Inflammatory macrophage (primary cell): ENCODE measurements around the gene CD200.
"Not testable (repeated sequence)": the region's sequence is repeated elsewhere in the genome, so short reads cannot be mapped to it uniquely, and the experiment has no call there.

Experiments
- DNase-seq, 2 donors: peaks; one replicate each; pipeline ENCODE4 v3.0.0-alpha.2; 2020 to 2022

Gene CD200

DNA sequence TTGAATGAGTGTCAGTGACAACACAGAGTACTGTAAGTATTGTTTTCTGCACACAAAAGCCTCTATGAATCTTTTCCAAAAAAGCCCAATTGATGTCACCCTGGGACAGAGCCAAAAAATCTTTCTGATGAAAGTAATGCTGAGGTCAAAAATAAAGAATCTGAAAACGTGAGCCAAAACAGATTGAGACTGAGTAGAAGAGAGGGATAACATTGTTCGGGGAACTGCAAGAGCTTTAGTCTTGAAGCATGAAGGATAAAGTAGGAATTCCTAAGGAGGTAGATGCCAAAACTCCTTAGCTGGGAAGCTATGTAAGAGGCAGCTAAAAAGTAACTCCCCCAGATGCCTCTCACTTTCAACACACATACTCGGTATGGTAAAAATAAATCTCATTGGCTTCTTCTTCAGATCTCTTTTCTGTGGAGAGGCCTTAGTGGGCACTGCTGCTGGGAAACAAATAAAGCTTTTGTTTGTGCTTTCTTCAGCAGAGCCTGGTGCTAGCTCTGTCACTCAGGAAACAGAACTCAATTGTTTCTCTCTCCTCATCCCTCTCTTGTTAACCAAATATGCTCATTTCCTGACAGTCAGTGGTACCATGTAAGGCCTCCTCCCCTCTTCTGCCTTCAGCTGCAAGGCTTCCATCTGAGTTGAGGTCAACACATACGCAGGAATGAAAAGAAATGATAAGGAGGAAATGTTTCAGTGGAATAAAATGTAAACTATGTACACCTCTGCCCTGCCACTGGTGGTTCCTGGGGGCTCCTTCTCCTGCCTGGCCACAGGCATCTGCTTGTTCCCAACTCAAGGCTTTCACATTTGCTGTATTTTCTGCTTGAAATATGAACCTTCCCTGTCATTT lies 58.1 kb downstream of the CD200 start:
- DNase-seq = peak in 1 of 2 donors; percentile 1

DNA sequence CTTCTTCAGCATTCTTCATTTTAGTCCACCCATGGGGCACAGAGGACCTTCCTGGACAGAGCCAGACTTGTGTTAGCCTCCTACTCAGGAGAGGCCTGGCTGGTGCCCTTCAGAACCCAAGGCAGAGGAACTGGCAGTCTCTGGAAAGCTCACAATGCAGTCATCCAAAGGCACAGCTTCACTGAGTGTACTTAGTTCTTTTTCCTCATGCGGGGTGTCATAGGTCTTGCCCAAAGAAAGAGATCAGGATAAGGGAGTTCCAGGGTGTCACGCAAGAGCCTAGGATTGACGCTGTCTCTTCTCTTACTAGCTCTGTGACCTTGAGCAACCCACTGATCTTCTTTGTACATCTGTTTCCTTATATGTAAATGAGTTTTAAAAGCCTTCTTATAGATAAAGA lies 58.7 kb downstream of the CD200 start:
- DNase-seq = peak; percentile 13 to 46

DNA sequence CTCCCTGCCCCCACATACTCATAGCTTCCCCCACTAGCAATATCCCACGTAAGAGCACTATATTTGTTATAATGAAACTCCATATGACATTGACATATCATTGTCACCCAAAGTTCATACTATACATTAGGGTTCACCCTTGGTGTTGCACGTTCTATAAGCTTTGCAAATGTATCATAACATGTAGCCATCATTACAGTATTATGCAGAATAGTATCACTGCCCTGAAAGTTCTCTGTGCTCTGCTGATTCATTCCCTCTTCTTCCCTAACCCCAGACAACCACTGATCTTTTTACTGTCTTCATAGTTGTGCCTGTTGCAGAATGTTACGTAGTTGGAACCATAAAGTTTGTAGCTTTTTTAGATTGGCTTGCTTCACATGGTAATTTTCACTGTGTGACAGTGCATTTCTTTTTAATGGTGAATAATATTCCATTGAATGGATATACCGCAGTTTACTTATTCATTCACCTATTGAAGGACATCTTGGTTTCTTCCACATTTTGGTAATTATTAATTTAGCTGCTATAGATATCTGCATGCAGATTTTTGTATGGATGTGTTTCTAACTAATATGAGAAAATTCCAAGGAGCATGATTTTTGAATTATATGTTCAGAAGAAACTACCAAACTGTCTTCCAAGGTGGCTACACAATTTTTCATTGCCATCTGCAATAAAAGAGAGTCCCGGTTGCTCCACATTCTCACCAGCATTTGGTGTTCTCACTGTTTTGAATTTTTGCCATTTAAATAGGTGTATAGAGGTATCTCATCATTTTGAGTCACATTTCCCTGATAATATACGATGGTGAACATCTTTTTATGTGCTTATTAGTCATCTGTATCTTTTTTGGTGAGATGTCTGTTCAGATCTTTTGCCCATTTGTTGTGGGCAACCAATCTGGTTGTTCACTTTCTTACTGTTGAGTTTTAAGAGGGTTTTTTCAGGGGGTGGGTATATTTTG lies 59.7 kb downstream of the CD200 start:
- DNase-seq = no peak

DNA sequence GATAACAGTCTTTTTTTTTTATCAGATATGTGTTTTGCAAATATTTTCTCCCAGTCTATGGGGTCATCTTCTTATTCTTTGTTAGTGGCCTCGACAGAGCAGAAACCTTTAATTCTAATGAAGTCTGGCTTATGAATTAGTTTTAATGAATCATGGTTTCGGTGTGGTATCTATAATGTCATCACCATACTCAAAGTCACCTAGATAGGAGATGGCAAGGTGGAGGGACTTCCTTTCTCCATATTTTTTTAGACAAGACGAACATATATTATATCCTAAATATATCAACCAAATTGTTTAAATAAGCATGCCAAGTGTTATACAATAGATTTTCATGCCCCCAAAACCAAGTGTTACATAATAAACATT lies 60.4 kb downstream of the CD200 start:
- peak in 1 of 2 donors; percentile 0 for DNase-seq

DNA sequence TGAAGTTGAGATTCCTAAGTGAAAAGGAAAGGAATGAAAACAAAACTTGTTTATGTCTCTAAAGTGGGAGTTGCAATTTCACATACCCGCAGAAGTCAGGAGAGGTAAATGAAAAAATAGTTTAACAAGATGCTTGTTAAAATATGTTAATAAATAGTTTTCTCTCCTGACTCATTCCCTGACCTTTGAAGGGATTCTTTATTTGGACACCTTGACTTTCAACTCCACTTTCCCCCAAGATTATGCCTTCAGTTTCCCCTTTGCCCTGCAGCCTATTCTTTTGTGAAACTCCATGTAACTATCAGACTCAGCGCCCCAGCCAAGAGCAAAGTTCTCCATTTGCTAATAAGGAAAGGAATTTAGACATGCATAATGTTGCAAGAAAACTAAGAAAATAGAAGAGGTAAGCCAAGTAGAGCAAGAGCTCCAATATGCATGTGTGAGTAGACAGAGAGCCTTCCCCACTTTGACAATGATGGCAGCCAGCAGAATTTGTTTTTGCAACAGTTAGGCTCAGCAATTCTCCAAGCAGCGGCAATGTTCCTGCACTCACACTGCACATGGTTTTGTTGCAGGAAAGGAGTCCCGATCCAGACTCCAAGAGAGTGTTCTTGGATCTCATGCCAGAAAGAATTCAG lies 61.2 kb downstream of the CD200 start:
- DNase-seq = peak in 1 of 2 donors; percentile 7

DNA sequence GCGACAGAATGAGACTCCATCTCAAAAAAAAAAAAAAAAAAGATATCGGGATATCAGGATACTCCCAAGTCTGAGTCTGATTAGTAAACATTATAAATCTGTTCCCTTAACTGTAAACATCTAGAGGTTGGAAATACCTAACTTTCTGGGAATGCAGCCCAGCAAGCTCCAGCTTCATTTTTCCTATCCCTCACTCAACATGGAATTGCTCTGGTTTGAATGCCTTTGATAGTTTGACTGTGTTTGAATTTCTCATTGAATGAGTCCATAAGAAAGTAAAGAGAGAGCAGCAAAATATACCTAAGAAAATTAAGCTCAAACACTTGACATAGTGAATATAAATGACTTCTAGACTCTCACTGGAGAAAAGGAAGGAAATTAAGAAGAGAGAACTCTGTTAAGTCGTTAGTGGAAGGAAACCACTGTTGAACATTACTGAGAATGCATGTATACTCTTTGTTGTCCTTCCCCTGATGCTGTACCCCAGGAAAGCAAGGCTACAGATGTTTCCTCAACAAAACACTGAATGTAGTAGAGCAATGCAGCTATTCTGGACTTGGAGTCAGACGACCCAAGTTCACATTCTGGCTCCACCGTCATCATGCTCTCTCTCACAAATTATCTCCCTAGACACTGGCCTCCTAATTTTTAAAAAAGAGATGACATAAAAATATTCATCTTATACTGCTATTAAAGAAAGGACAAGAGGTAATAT lies 62.4 kb downstream of the CD200 start:
- peak in 1 of 2 donors; percentile 1 for DNase-seq

DNA sequence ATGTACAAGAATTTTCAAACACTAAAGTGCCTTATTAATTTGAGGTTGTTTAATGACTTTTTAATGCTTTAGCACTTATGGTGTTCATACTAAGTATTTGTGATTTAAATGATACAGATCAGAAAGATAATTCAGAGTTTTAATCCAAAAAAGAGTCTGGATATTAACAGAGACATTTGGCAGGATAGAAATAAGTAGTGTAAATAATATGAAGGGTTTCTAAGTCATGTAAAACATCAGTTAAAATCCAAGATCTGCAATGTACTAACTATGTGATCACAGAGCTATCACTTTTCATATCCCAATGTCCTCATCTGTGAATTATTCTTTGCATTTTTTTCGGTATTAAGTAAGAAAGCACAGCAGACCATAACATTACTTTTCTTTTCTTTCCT lies 62.9 kb downstream of the CD200 start:
- DNase-seq = no peak

DNA sequence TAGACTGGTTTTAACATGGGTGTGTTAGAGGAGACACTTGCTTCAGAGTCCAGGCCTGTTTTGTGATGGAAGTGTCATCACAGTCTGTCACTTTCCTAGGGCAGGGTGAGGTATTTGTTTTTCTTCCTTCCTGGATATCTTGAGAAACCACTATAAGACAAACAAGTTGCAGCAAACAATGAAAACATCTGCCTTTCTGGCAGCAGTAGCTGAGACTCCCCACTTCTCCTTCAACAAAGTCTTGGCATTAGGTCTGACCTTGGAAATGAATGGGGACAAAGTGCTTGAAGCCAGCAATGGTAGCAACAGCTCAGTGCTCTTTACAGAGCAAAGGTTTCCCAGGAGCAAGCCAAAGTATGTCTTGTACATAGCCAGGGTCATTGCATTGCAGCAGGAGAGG lies 64.6 kb downstream of the CD200 start:
- peak in 1 of 2 donors; percentile 1 for DNase-seq

DNA sequence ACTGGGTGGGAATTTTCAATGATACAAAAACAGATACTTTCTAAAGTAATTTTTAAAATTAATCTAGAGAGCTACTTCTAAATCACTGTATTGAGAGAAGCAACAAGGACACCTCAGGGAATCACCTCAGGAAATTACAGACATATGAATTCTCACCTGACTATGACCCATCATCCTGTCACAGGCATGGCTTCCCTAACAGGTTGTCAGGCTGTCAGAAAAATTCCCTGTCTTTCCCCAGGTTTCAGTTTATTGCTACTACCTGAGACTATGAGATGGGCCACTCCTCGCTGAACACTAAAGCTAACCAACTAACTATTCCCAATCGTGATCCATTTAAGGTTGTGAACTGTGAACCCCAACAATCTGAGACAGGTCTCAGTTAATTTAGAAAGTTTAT lies 66.1 kb downstream of the CD200 start:
- no peak for DNase-seq

DNA sequence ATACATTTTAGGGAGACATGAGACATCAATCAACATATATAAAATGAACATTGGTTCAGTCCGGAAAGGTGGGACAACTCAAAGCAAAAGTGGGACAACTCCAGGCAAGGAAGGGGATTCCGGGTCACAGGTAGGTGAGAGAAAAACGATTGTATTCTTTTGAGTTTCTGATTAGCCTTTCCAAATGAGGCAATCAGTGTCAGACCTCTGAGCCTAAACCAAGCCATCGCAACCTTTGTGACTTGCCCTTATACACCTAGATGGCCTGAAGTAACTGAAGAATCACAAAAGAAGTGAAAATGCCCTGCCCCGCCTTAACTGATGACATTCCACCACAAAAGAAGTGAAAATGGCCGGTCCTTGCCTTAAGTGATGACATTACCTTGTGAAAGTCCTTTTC lies 66.6 kb downstream of the CD200 start:
- peak in 1 of 2 donors; percentile 2 for DNase-seq

DNA sequence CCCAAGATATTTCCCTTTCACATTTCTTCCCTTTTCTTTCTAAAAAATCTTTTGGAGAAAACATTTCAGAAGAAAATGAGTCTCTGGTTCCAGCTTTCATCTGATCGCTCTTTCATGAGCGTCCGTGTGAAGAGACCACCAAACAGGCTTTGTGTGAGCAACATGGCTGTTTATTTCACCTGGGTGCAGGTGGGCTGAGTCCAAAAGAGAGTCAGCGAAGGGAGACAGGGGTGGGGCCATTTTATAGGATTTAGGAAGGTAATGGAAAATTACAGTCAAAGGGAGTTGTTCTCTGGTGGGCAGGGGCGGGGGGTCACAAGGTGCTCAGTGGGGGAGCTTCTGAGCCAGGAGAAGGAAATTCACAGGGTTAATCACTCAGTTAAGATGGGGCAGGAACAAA lies 67.4 kb downstream of the CD200 start:
- DNase-seq = not testable (repeated sequence)

DNA sequence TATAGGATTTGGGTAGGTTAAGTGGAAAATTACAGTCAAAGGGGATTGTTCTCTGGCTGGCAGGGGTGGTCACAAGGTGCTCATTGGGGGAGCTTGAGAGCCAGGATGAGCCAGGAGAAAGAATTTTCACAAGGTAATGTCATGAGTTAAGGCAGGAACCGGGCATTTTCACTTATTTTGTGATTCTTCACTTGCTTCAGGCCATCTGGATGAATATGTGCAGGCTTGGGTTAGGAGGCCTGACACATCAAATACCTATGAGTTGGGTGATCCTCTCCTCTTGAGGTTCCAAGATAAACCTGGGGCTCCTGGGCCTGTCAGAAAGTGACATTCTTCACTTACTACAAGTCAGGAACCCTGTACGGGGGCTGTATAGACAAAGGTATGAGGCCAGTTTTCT lies 68.7 kb downstream of the CD200 start:
- no peak for DNase-seq

DNA sequence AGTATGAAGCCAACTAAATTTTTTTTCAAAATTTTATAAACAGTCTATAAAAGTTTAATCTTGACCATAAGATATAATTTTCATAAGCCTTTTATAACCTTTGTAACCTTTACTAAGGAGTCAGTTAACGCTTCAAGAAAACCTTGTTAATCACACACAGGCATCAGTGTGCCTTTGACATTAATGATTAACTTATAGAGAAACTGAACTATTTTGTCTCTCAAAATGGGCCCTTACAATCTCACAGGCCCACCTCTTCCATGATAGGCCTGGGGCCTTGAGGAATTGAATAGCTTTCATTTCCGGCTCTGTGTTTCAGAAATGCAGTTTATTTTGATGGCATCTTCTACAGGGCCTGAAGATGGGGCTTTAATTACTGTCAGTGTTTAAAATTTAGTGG lies 70.1 kb downstream of the CD200 start:
- DNase-seq = no peak

DNA sequence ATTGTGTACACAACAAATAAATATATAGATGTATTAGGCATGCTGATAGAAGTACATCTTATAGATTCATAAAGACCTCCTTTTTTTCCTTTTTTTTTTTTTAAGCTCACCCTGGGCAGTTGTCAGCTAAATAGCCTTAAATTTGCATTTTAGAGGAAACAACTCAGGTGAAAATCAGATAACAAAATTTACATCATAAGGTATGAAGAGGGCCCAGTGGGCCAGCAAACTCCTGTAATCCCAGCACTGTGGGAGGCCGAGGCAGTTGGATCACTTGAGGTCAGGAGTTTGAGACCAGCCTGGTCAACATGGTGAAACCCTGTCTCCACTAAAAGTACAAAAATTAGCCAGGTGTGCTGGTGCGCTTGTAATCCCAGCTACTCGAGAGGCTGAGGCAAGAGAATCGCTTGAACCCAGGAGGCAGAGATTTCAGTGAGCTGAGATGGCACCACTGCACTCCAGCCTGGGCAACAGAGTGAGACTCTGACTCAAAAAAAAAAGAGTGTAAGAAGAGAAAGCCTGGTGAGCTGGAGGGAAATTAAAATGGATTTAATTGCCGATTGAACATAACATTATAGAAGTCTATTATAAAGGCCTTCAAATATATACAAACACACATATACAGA lies 72.1 kb downstream of the CD200 start:
- DNase-seq = not testable (repeated sequence)

DNA sequence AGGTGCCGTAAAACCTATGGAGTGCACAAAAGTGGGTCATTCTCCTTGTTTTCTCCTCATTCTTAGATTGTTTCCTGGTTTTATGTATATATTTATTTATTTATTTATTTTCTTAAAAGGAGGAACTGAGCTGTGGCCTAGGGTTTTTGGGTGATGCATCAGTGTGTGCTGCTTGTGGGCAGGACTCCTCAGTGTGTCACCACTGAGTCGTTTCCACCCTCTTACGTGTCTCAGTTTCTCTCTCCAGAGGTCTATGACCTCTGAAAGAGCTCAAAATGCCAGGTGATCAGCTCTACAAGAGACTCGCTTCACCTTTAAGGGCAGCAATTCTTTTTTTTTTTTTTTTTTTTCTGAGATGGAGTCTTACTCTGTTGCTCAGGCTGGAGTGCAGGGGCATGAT lies 72.9 kb downstream of the CD200 start:
- DNase-seq = peak; percentile 14 to 31

DNA sequence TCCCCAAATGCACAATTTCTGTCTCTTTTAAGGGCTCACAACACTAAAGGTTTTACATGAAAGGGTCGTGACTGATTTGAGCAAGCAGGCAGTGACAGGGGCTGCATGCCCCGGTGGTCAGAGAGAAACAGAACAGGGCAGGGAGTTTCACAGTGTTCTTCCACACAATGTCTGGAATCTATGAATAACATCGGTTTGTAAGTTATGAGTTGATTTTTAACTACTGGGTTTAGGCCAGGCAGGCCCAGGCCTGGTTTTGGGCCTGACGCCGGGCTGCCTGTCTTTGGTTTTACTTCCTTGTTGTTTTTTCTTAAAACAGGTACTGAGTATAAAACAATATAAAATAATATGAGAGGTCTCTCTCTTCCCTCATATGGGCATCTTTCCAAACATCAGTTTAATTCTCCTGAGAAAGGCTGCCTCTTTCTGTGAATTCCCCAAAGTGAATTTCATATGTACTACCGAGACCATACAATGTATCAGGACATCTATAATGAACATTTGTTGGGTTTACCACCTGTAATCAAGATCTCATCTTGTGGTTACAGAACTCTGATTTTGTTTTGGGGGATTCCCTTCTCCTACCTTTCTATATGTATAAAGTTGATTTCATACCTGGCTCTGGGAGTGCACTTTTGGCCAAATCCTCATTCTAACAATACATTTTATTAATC lies 74.4 kb downstream of the CD200 start:
- no peak for DNase-seq

DNA sequence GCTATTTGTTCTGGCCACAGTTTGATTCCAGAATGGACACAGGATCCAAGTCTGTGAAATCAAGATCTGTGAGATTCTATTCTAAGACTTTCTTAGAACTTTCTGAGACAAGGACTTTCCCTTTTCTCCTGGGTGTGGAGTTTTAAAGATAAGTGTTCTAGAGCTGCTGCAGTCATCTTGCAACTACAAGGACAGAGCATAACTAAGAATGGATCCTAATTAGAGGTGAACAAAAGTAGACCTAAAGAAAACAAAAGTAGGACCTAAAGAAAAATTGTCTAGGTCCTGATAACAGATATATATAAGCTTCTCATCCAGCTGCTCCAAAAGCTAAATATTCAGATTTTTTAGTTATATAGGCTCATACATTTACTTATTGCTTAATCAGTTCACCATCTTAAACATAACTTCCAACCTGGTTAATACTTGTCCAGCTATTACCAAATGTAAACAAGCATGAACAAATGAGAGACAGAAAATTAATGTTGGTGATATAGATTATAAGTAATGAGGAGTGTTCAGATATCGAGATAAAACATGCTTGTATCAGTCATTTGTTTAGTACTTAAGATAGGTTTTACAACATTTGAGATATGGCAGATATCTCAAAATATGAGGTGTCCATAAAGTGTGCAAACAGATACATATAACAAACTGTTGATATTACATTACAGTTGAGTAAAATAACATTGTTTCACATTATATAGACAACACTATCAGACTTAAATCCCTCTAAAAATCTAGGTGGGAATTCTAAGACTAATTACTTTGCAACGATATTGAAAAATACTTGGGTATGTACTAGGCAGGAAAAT lies 75.1 kb downstream of the CD200 start:
- DNase-seq = no peak

DNA sequence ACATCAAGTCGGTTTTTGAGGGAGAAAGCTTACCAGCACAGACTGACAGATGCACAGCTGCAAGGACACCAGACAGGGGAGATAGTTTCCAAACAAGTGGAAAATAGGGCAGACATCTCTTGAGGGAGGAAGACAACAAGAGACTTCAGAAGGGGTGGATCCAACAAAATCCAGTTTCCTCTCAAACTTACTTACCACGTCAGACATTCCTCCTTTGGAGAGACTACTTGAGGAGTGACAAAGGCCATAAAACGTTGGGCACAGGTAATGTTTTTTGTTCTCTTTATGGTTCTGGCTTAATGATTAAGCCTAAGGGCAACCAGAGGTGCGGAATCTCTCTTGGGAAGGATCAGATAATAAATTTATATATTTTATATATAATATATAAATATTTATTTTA lies 76.1 kb downstream of the CD200 start:
- no peak for DNase-seq

DNA sequence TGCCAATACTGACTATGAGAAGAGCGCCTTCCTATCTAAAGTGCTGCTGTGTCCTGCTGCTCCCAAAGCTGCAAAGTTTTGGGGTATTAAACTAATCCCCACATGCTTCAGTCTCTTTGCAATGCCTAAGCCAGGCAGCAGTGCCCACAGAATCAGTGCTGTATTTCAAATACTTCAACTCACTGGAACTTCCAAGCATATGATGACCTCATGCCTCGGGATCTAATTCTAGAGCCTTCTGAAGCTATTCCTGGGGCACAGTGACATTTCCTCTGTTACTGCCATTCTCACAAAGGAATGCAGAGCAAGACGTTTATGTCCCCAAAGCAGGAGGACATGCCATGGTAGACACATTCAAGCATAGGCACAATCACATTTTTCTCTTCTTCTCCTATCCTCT lies 78.5 kb downstream of the CD200 start:
- no peak for DNase-seq
